ENCODE data around the gene VPS45. TPM values are rescaled to one million over a fixed set of nuclear protein-coding genes. Genes with fewer than 3 reads are reported as not detected.

Gene VPS45
- total and polyA plus RNA-seq, 2 of the 13 experiments (the other 11 are each of a cell fraction or from before 2014, with no cell fraction given) = 15.2 to 25.2 TPM

DNA sequence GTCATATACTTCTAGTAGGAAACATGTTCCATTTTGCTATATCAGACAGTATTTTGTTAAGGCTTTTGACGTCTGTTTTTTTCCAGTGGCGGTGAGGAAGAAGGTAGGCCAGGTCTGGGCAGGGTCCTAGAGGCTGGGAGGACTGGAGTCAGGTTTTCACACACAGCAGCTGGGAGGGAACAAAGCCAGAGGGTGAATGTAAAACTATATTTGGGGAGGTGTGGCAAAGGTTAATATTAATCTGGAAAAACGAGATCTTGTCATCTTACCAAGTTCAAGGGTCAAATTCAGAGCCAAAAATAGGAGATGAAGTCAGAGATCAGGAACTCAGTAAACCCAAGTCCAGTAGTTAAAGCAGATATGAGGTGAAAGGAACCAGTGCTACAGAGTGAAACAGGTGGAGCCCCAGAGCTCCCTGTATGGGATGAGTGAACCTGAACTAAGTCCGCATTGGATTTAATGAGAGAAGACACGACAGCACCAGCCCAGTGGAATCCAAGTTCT, 46.3 kb upstream of the VPS45 start (continued):
- TF ChIP-seq, protein P1, sequence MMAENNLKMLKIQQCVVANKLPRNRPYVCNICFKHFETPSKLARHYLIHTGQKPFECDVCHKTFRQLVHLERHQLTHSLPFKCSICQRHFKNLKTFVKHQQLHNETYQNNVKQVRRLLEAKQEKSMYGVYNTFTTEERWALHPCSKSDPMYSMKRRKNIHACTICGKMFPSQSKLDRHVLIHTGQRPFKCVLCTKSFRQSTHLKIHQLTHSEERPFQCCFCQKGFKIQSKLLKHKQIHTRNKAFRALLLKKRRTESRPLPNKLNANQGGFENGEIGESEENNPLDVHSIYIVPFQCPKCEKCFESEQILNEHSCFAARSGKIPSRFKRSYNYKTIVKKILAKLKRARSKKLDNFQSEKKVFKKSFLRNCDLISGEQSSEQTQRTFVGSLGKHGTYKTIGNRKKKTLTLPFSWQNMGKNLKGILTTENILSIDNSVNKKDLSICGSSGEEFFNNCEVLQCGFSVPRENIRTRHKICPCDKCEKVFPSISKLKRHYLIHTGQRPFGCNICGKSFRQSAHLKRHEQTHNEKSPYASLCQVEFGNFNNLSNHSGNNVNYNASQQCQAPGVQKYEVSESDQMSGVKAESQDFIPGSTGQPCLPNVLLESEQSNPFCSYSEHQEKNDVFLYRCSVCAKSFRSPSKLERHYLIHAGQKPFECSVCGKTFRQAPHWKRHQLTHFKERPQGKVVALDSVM (CRISPR knock-in tag; IDR thresholded peaks at IDR 0.05) = peak; percentile 36; the same call in 1 of the 2 replicates
- TF ChIP-seq POGZ (CRISPR knock-in tag; IDR thresholded peaks at IDR 0.05) = 0 out of 2 replicates have a peak, but pooled peaks have one; percentile 57
- TF ChIP-seq THRA (CRISPR knock-in tag; IDR thresholded peaks at IDR 0.05; ENCODE audit: borderline replicate concordance) = 0 out of 2 replicates have a peak, but pooled peaks have one; percentile 16
- TF ChIP-seq, protein P2, sequence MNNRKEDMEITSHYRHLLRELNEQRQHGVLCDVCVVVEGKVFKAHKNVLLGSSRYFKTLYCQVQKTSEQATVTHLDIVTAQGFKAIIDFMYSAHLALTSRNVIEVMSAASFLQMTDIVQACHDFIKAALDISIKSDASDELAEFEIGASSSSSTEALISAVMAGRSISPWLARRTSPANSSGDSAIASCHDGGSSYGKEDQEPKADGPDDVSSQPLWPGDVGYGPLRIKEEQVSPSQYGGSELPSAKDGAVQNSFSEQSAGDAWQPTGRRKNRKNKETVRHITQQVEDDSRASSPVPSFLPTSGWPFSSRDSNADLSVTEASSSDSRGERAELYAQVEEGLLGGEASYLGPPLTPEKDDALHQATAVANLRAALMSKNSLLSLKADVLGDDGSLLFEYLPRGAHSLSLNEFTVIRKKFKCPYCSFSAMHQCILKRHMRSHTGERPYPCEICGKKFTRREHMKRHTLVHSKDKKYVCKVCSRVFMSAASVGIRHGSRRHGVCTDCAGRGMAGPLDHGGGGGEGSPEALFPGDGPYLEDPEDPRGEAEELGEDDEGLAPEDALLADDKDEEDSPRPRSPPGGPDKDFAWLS (CRISPR knock-in tag; IDR thresholded peaks at IDR 0.05; ENCODE audit: borderline replicate concordance) = no peak
- TF ChIP-seq ZBTB33 (CRISPR knock-in tag; IDR thresholded peaks at IDR 0.05) = peak; percentile 16; the same call in 1 of the 2 replicates
- no peak for TF ChIP-seq TMF1 (CRISPR knock-in tag; IDR thresholded peaks at IDR 0.05; ENCODE audit: low read depth)
- TF ChIP-seq GFI1 (CRISPR knock-in tag; IDR thresholded peaks at IDR 0.05; ENCODE audit: borderline replicate concordance) = 0 out of 2 replicates have a peak, but pooled peaks have one; percentile 55
- TF ChIP-seq NR2F6 (IDR thresholded peaks at IDR 0.05) = peak; percentile 80
- TF ChIP-seq NR2F6 (CRISPR knock-in tag; IDR thresholded peaks at IDR 0.05) = peak; percentile 74
- 0 out of 2 replicates have a peak, but pooled peaks have one; percentile 36 for TF ChIP-seq ZFX (CRISPR knock-in tag; IDR thresholded peaks at IDR 0.05; ENCODE audit: low read depth)
- TF ChIP-seq YEATS2 (CRISPR knock-in tag; IDR thresholded peaks at IDR 0.05; ENCODE audit: borderline replicate concordance) = peak; percentile 48; the same call in 1 of the 2 replicates
- TF ChIP-seq GATAD1 (CRISPR knock-in tag; IDR thresholded peaks at IDR 0.05) = no peak
- TF ChIP-seq ARNT (IDR thresholded peaks at IDR 0.05) = no peak
- TF ChIP-seq SAP130 (CRISPR knock-in tag; IDR thresholded peaks at IDR 0.05; ENCODE audit: low read depth) = peak; percentile 83
- TF ChIP-seq SRF (IDR thresholded peaks at IDR 0.05; ENCODE audit: low read depth, low read length) = 0 out of 2 replicates have a peak, but pooled peaks have one; percentile 17
- TF ChIP-seq ONECUT2 (CRISPR knock-in tag; IDR thresholded peaks at IDR 0.05) = no peak
- no peak for TF ChIP-seq E2F2 (CRISPR knock-in tag; IDR thresholded peaks at IDR 0.05; ENCODE audit: borderline replicate concordance)
- TF ChIP-seq SMYD3 (CRISPR knock-in tag; IDR thresholded peaks at IDR 0.05) = 0 out of 2 replicates have a peak, but pooled peaks have one; percentile 39
- TF ChIP-seq ZFP1 (CRISPR knock-in tag; IDR thresholded peaks at IDR 0.05) = no peak
- no peak for TF ChIP-seq HIC2 (CRISPR knock-in tag; IDR thresholded peaks at IDR 0.05; ENCODE audit: low read depth)

Data from HepG2 (cell line).